GM20000 (cell line): Measurements from ENCODE around the gene KIF18A.

Experiments
- DNase-seq: peaks from one replicate; pipeline ENCODE4 v3.0.0; 2012; ENCODE audit warnings: low spot score
- TF ChIP-seq, protein P1 (sequence below): IDR thresholded peaks from 2 replicates; pipeline ENCODE4 v1.5.1; 2012; ENCODE audit warnings: mild to moderate bottlenecking, control low read depth; ENCODE audit errors: extremely low read depth, missing control alignments

KIF18A gene

DNA sequence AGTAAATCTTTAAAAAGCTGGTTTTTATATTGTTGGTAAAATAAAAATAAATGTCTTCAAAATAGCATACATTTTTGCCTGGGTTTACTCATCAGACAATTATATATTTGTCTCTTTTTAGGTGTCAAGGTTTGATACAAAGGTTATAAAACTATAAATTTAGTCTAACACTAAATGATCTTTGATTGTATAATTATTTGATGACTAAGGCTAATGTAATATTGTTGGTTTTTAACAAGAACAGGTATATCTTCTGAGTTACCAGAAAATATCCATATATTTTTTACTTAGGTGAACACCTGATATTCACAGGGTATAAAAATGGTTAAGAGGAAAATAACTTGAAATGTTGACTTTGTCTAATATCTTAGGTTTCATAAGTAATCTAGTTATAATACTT lies 104.3 kb downstream of the KIF18A start:
- no peak for DNase-seq

DNA sequence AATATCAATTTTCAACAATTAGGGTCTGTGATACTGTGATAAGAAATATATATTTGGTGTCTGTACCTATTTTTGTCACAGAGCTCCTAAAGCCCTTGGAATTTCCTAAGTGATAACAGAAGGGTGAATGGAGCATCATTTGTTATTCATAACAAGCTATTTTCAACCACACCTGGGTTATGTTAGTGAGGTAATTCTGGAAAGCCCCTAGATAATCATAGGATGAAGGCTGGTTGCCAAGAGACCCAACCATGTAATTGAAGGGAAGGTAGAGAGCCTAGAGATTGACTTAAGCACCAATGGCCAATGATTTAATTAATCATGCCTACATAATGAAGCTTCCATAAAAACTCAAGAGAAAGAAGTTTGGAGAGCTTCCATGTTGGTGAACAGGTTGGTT lies 109.4 kb downstream of the KIF18A start:
- TF ChIP-seq, protein P1, sequence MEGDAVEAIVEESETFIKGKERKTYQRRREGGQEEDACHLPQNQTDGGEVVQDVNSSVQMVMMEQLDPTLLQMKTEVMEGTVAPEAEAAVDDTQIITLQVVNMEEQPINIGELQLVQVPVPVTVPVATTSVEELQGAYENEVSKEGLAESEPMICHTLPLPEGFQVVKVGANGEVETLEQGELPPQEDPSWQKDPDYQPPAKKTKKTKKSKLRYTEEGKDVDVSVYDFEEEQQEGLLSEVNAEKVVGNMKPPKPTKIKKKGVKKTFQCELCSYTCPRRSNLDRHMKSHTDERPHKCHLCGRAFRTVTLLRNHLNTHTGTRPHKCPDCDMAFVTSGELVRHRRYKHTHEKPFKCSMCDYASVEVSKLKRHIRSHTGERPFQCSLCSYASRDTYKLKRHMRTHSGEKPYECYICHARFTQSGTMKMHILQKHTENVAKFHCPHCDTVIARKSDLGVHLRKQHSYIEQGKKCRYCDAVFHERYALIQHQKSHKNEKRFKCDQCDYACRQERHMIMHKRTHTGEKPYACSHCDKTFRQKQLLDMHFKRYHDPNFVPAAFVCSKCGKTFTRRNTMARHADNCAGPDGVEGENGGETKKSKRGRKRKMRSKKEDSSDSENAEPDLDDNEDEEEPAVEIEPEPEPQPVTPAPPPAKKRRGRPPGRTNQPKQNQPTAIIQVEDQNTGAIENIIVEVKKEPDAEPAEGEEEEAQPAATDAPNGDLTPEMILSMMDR = no peak
- DNase-seq = no peak

More for the DNA sequence above, 104.3 kb downstream of the KIF18A start:
- TF ChIP-seq, protein P1 = no peak

DNA sequence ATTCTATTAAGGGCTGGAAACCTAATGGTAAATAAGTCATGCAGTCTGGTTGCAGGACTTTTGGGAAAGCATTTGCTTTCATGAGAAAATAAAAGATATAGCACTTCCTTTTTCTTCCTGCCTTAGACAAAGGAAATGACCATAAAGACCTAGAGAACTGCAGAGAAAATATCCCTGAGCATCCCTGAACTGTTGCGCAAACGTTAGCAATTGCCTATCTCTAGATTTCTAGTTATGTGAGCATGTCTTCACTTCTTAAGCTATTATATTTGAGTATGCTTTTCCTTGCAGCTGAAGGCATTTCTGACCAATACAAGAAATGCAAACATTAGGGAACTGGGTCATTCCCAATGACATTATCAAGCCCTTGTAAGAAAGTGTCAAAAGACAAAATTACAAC lies 110.6 kb downstream of the KIF18A start:
- TF ChIP-seq, protein P1 = no peak
- DNase-seq = no peak

DNA sequence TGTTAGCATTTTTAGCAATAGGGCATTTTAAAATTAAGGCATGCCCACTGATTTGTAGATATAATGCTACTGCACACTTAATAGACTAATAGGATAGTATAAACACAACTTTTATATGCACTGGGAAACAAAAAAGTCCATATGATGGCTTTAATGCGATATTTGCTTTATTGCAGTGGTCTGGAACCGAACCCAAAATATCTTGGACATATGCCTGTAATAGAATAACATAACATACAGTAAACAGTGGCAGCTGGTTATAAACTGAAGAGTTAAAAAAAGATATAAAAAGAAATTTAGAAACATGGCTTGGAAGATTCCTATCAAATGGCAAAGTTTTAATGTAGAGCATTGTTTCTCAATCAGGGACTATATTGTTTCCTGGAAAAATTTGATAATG lies 111.9 kb downstream of the KIF18A start:
- DNase-seq = no peak
- TF ChIP-seq, protein P1 = no peak

DNA sequence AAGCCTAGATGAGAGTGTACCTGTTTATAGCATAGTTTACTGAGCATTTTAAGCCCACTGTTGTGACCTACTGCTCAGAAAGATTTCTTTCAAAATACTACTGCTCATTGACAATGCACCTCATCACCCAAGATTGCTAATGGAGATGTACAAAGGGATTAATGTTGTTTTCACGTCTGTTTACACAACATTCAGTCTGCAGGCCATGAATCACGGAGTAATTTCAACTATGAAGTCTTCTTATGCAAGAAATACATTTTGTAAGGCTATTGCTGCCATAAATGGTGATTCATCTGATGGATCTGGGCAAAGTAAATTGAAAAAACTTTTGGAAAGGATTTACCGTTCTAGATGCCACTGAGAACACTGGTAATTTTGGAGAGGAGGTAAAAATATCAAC lies 112.9 kb downstream of the KIF18A start:
- DNase-seq = no peak
- TF ChIP-seq, protein P1 = no peak

DNA sequence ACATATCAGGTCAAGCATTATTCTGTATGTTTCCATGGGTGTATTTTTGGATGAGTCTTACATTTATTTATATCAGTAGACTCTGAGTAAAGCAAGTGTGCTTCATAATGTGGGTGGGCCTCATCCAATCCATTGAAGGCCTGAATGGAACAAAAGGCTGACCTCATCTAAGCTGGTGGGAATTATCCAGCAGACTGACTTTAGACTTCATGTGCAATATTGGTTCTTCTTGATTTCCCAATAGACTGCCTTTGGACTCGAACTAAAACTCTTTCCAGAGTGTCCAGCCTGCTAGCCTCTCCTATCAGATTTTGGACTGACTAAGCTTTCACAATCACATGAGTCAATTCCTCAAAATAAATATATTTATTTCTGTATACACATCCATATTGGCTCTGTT lies 116.2 kb downstream of the KIF18A start:
- TF ChIP-seq, protein P1 = no peak
- no peak for DNase-seq

DNA sequence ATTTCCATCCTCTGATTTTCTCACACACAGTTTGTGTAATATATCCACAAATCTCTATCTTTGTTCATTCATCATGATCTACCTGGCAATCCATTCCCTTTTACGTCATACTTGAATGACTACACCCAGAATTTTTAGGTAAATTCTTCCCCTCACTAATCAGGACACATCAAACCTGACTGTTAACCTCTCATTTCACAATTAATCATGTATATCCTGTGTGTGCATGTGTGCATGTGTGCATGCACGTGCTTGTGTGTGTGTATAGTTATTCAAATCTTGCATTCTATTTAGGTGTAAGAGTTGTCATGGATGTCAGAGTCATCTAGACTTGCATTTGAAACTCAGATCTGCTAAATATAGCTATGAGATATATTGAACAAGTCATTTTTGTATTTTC lies 130.4 kb downstream of the KIF18A start:
- TF ChIP-seq, protein P1 = no peak
- DNase-seq = no peak

DNA sequence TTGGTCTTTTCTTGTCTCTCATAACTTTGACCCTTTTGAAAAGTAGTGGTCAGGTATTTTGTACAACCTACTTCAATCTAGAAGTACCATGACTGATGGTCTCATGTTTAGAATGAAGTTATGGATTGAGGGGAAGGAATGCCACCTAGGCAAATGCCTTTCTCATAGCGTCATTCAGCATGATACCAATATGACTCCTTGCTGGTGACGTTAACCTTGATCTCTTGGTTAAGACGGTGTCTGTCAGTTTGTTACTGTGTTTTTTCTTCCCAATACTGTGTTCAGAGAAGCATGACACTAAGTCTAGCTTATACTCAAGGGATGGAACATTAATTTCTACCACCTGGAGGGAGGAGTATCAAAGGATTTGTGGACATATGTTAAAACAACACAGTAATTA lies 130.9 kb downstream of the KIF18A start:
- DNase-seq = no peak
- TF ChIP-seq, protein P1 = no peak
